AG04450 (cell line): Measurements from ENCODE around the gene STK11IP. TPM values are rescaled to one million over a fixed set of nuclear protein-coding genes. Genes with fewer than 3 reads are reported as not detected.

ENCODE experiments used
- CTCF ChIA-PET: fragments of 300-600, 350-600 bp; formaldehyde crosslinking; extraction: SDS; loops from one replicate; lab custom pipeline; 2022; ENCODE audit warnings: antibody characterized with exemption, inconsistent platforms; lab: Charles Lee
- POLR2A ChIA-PET: fragments of 350-600 bp; formaldehyde crosslinking; extraction: SDS; loops from one replicate; lab custom pipeline; 2021; ENCODE audit warnings: antibody characterized with exemption, inconsistent platforms; lab: Yijun Ruan, JAX
- DNase-seq: peaks from one replicate; pipeline ENCODE4 v3.0.0-alpha.2; 2011; ENCODE audit warnings: low read depth, low spot score
- H3K27ac ChIP-seq: one replicate; pipeline ENCODE4 v1.5.1; 2012; ENCODE audit warnings: low read depth, low read length, control low read depth
- H3K27me3 ChIP-seq: one replicate; pipeline ENCODE4 v1.6.0; 2012; ENCODE audit warnings: low read length; ENCODE audit not compliant: control insufficient read depth, insufficient read depth
- H3K4me3 ChIP-seq: 2 replicates; pipeline ENCODE4 v1.5.1; 2011; ENCODE audit warnings: mild to moderate bottlenecking, low read depth, low read length, control low read depth
- H3K9me3 ChIP-seq: 2 replicates; pipeline ENCODE4 v1.5.1; 2012; ENCODE audit warnings: low read length; ENCODE audit not compliant: control insufficient read depth, insufficient read depth
- CTCF ChIP-seq: IDR thresholded peaks from 2 replicates; pipeline ENCODE4 v1.5.1; 2011; ENCODE audit warnings: low read depth, low read length, control low read depth, inconsistent platforms
- polyA plus RNA-seq: library from polyadenylated mRNA; depleted of rRNA; stranded (reverse); fragments of >200 nt; gene quantifications from 2 replicates; pipeline ENCODE4 v1.2.3, GENCODE V29; 2011

STK11IP gene
- polyA plus RNA-seq, 1 experiment, result 7.7 TPM

GRCh38 chr2:219581346-219581745 lies 16.3 kb upstream of the STK11IP start:
- CTCF ChIA-PET, result interaction anchor here (1.6 kb wide), 1 partner anchor 21 kb away, joined by 3 read pairs; no protein-coding TSS in a partner anchor
- POLR2A ChIA-PET, result no interaction called here

GRCh38 chr2:219591091-219591490 lies 6.6 kb upstream of the STK11IP start:
- Histone ChIP-seq H3K27me3 (peaks cover 16% of the 10 kb centered on the region), H3K4me3 (no peak overlapping the region), H3K9me3 (no peaks in the 10 kb centered on the region), H3K27ac (no peak overlapping the region)
- no peak for TF ChIP-seq CTCF
- POLR2A ChIA-PET, result no interaction called here
- CTCF ChIA-PET, result interaction anchor here (0.7 to 1.2 kb wide), 2 partner anchors 52 to 77 kb away, joined by 4 read pairs; no protein-coding TSS in a partner anchor
- no peak for DNase-seq

More at GRCh38 chr2:219581346-219581745, 16.3 kb upstream of the STK11IP start:
- H3K27ac ChIP-seq, result no peak overlapping the region
- H3K4me3 ChIP-seq, result no peak overlapping the region
- peaks cover 26% of the 10 kb centered on the region for H3K27me3 ChIP-seq
- TF ChIP-seq CTCF, result no peak
- H3K9me3 ChIP-seq, result no peaks in the 10 kb centered on the region
- no peak for DNase-seq

GRCh38 chr2:219592736-219593135 lies 4.9 kb upstream of the STK11IP start:
- CTCF ChIA-PET, result no interaction called here

GRCh38 chr2:219593154-219593553 lies 4.5 kb upstream of the STK11IP start:
- ChIA-PET CTCF (no interaction called here), POLR2A (no interaction called here)
- Histone ChIP-seq H3K27ac (no peak overlapping the region), H3K9me3 (no peaks in the 10 kb centered on the region; the same call in 1 of the 2 replicates), H3K27me3 (peaks cover 14% of the 10 kb centered on the region), H3K4me3 (no peak overlapping the region)
- no peak for DNase-seq
- TF ChIP-seq CTCF, result no peak

More at GRCh38 chr2:219592736-219593135, 4.9 kb upstream of the STK11IP start:
- DNase-seq, result no peak
- no peak overlapping the region for H3K4me3 ChIP-seq
- no peak for TF ChIP-seq CTCF
- peaks cover 14% of the 10 kb centered on the region for H3K27me3 ChIP-seq
- POLR2A ChIA-PET, result no interaction called here
- no peaks in the 10 kb centered on the region; the same call in 1 of the 2 replicates for H3K9me3 ChIP-seq
- H3K27ac ChIP-seq, result no peak overlapping the region

GRCh38 chr2:219595256-219595655 lies 2.4 kb upstream of the STK11IP start:
- Histone ChIP-seq H3K27ac (peak overlapping the region; percentile 47), H3K9me3 (no peaks in the 10 kb centered on the region; the same call in 1 of the 2 replicates), H3K27me3 (peaks cover 10% of the 10 kb centered on the region), H3K4me3 (no peak overlapping the region)
- CTCF ChIA-PET, result interaction anchor here (0.6 to 6.8 kb wide), 3 partner anchors 25 to 55 kb away, joined by 3 to 38 read pairs (median 5); no protein-coding TSS in a partner anchor
- POLR2A ChIA-PET, result interaction anchor here (1.6 kb wide), 1 partner anchor 24 kb away, joined by 8 read pairs; the partner anchor contains the start of gene OBSL1
- TF ChIP-seq CTCF, result peak; percentile 24; the same call in 1 of the 2 replicates
- no peak for DNase-seq
